GM23338 (cell line): ENCODE results near the gene MFAP5.

Source experiments
- CREB1 ChIP-seq: fragments of 250-450 bp; sonication (Bioruptor Pico); IDR thresholded peaks from 2 replicates; pipeline ENCODE4 v1.5.0; 2020; ENCODE audit warnings: low read depth, mild to moderate bottlenecking, moderate library complexity
- CTCF ChIP-seq, 2 experiments: fragments of 200-600 bp in 1 of 2; sonication (generic) in 1 of 2; conservative IDR thresholded peaks; 2 replicates each; pipeline versions ENCODE4 v1.5.1 to v1.6.1; 2016 to 2017; ENCODE audit warnings: antibody characterized with exemption in 2 of 2, low read depth in 2 of 2, mild to moderate bottlenecking in 2 of 2, moderate library complexity in 1 of 2
- ETS1 ChIP-seq: IDR thresholded peaks from 2 replicates; pipeline ENCODE4 v1.6.1; 2016; ENCODE audit warnings: antibody characterized with exemption
- EZH2 ChIP-seq: fragments of 200-600 bp; sonication (generic); IDR thresholded peaks from one replicate; pipeline ENCODE4 v1.8.0; 2017; ENCODE audit warnings: antibody characterized with exemption, mild to moderate bottlenecking, low read depth; ENCODE audit not compliant: unreplicated experiment
- EZH2phosphoT487 ChIP-seq: fragments of 200-600 bp; sonication (generic); IDR thresholded peaks from one replicate; pipeline ENCODE4 v1.8.1; 2018; ENCODE audit warnings: antibody characterized with exemption; ENCODE audit not compliant: unreplicated experiment
- JUNB ChIP-seq: IDR thresholded peaks from one replicate; pipeline ENCODE4 v1.6.1; 2016; ENCODE audit warnings: antibody characterized with exemption; ENCODE audit not compliant: unreplicated experiment
- NANOG ChIP-seq: IDR thresholded peaks from 2 replicates; pipeline ENCODE4 v1.6.1; 2016; ENCODE audit warnings: antibody characterized with exemption, borderline replicate concordance
- POLR2AphosphoS5 ChIP-seq: IDR thresholded peaks from 2 replicates; pipeline ENCODE4 v1.6.1; 2016; ENCODE audit warnings: antibody characterized with exemption, low read depth
- REST ChIP-seq: IDR thresholded peaks from one replicate; pipeline ENCODE4 v1.6.1; 2018; ENCODE audit warnings: antibody characterized with exemption; ENCODE audit not compliant: unreplicated experiment
- STAT1 ChIP-seq: IDR thresholded peaks from one replicate; pipeline ENCODE4 v1.6.1; 2016; ENCODE audit warnings: antibody characterized with exemption; ENCODE audit not compliant: unreplicated experiment
- ZNF114 ChIP-seq: fragments of 250-450 bp; sonication (Bioruptor Pico); IDR thresholded peaks from 2 replicates; pipeline ENCODE4 v1.5.0; 2020; ENCODE audit warnings: mild to moderate bottlenecking, moderate library complexity
- ZNF331 ChIP-seq: fragments of 250-450 bp; sonication (Bioruptor Pico); IDR thresholded peaks from 2 replicates; pipeline ENCODE4 v1.5.0; 2020; ENCODE audit warnings: low read depth, mild to moderate bottlenecking, moderate library complexity
- ZNF462 ChIP-seq: fragments of 250-450 bp; sonication (Bioruptor Pico); IDR thresholded peaks from 2 replicates; pipeline ENCODE4 v1.5.0; 2020; ENCODE audit warnings: mild to moderate bottlenecking, moderate library complexity

GRCh38 chr12:8630131-8630530, 32.5 kb downstream of the MFAP5 start:
- TF ChIP-seq POLR2AphosphoS5, result no peak
- TF ChIP-seq CTCF (conservative IDR thresholded peaks at IDR 0.05; ENCODE audit: low read depth in 2 of 2), result no peak
- no peak for TF ChIP-seq EZH2
- TF ChIP-seq ZNF462 (CRISPR knock-in tag), result no peak
- no peak for TF ChIP-seq ZNF331 (CRISPR knock-in tag)
- no peak for TF ChIP-seq CREB1 (CRISPR knock-in tag)
- TF ChIP-seq EZH2phosphoT487, result no peak
- no peak for TF ChIP-seq REST
- TF ChIP-seq JUNB, result no peak
- TF ChIP-seq STAT1, result no peak
- no peak for TF ChIP-seq ZNF114 (CRISPR knock-in tag)
- TF ChIP-seq NANOG, result no peak
- no peak for TF ChIP-seq ETS1
